Hepatocyte (in vitro differentiated cells): ENCODE measurements around the gene MRPL10.
A peak's percentile ranks its signal among the peaks of the same experiment; 100 is the strongest.

ENCODE experiments used
- CTCF ChIP-seq: fragments of 200-600 bp; sonication (generic); IDR thresholded peaks from 2 replicates; pipeline ENCODE4 v1.5.1; 2016; ENCODE audit warnings: antibody characterized with exemption, mild to moderate bottlenecking; ENCODE audit not compliant: poor library complexity
- EZH2 ChIP-seq: fragments of 200-600 bp; sonication (generic); IDR thresholded peaks from 2 replicates; pipeline ENCODE4 v1.6.1; 2016; ENCODE audit warnings: antibody characterized with exemption, mild to moderate bottlenecking, borderline replicate concordance
- EZH2phosphoT487 ChIP-seq: fragments of 200-600 bp; sonication (generic); IDR thresholded peaks from one replicate; pipeline ENCODE4 v1.6.1; 2018; ENCODE audit warnings: antibody characterized with exemption, mild to moderate bottlenecking, low read depth, moderate library complexity; ENCODE audit not compliant: unreplicated experiment, severe bottlenecking

DNA sequence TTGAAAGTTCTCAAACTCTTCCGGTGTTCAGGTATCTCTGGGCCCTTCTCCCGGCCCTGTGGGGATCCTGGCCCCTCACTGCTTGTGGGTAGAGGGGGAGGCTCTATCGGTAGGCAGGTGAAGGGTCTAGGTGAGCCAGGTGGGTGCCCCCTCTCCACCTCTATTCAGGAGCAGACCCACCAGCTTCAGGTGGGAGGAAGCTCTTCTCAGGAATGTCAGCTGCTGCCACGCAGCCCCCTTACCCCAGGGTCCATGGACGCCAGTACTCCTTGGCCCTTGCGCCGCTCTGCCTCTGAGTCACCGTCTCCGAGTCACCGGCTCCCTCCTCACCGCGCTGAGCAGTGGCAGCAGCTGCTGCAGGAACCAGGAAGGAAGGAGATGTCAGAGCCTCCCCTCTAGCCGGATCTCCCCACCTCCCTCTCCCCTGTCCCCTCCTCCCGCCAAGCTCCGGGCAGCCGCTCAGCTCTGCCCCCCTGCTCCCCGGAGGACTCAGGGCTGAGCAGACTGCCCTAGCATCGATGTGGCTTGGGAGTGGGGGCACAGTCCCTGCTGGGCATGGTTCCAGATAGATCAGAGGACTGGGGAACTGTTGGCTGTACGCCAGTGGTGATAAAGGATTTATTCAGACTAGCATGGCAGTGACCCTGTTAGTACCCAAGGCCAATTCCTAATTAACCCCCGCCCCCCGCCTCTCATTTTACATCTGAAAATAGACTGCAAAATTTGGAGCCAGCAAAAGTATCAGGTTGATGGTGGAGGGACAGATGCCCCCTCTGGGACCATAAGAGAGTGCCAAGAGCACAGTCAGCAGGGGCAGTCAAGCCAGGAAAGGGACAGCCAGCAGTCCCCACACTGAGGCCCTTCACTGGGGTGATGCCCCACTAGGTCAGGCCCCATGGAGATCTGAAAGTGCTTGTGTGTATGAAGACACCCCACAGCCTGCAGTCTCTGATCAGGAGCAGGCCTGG, 9.6 kb downstream of the MRPL10 start, which contains the start of gene OSBPL7:
- TF ChIP-seq CTCF (peak; percentile 57), EZH2phosphoT487 (no peak), EZH2 (no peak)
